Ascending aorta (tissue), 2 donors: ENCODE measurements around the gene GPC2. TPM values are rescaled to one million over a fixed set of nuclear protein-coding genes. Genes with fewer than 3 reads are reported as not detected.
"Not testable (repeated sequence)": the region's sequence is repeated elsewhere in the genome, so short reads cannot be mapped to it uniquely, and the experiment has no call there.

ENCODE experiments used
- DNase-seq, 2 donors: peaks; one replicate each; pipeline ENCODE4 v3.0.0-alpha.2; 2019; ENCODE audit warnings: low spot score in 2 of 2
- H3K27ac ChIP-seq, 2 donors: fragments of 200-600 bp; sonication (generic); one replicate each; pipeline ENCODE4 v1.5.1; 2016 to 2017; ENCODE audit warnings: mild to moderate bottlenecking in 1 of 2
- H3K27me3 ChIP-seq: fragments of 200-600 bp; sonication (generic); one replicate; pipeline ENCODE4 v1.5.1; 2017
- H3K36me3 ChIP-seq, 2 donors: fragments of 200-600 bp; sonication (generic); one replicate each; pipeline ENCODE4 v1.5.1; 2016
- H3K4me1 ChIP-seq, 2 donors: fragments of 200-600 bp; sonication (generic); one replicate each; pipeline ENCODE4 v1.5.1; 2016 to 2017; ENCODE audit warnings: mild to moderate bottlenecking in 1 of 2
- H3K4me3 ChIP-seq, 2 donors: fragments of 200-600 bp; sonication (generic); one replicate each; pipeline ENCODE4 v1.5.1; 2016 to 2017; ENCODE audit warnings: mild to moderate bottlenecking in 1 of 2
- H3K9me3 ChIP-seq, 2 donors: fragments of 200-600 bp; sonication (generic); one replicate each; pipeline ENCODE4 v1.5.1; 2016
- CTCF ChIP-seq, 3 experiments: fragments of 200-600 bp in 2 of 3; fragments of 450-650 bp in 1 of 3; sonication (generic) in 2 of 3; IDR thresholded peaks; one replicate each; pipeline ENCODE4 v1.5.1; 2016 to 2019; ENCODE audit warnings: antibody characterized with exemption in 3 of 3, mild to moderate bottlenecking in 1 of 3, moderate library complexity in 1 of 3
- intact Hi-C: fragments of 100-400 bp; cut with DNase I; formaldehyde crosslinking; loops from one replicate; pipeline ENCODE4 v1.15.1; 2023
- total RNA-seq: library from RNA; depleted of rRNA; stranded (reverse); fragments of >200 nt; gene quantifications from one replicate; pipeline ENCODE4 v1.1.0, GENCODE V29; 2016

GPC2 gene
- total RNA-seq, 1 donor from 2014 or later, result not detected

GRCh38 chr7:100209493-100209892 lies 32.3 kb upstream of the GPC2 start:
- Histone ChIP-seq H3K27me3 (no peaks in the 10 kb centered on the region), H3K4me1 (no peaks in the 10 kb centered on the region), H3K27ac (no peak overlapping the region), H3K36me3 (no peaks in the 10 kb centered on the region), H3K4me3 (no peak overlapping the region), H3K9me3 (no peaks in the 10 kb centered on the region)
- intact Hi-C loops, result no loop called here
- no peak for TF ChIP-seq CTCF (IDR thresholded peaks at IDR 0.05)
- no peak for DNase-seq

GRCh38 chr7:100208911-100209408 lies 31.8 kb upstream of the GPC2 start:
- no peaks in the 10 kb centered on the region for H3K9me3 ChIP-seq
- H3K27ac ChIP-seq, result no peak overlapping the region
- no peaks in the 10 kb centered on the region for H3K4me1 ChIP-seq
- DNase-seq, result no peak
- TF ChIP-seq CTCF (IDR thresholded peaks at IDR 0.05), result no peak
- intact Hi-C loops, result no loop called here
- H3K36me3 ChIP-seq, result no peaks in the 10 kb centered on the region
- no peaks in the 10 kb centered on the region for H3K27me3 ChIP-seq
- H3K4me3 ChIP-seq, result no peak overlapping the region

- Histone ChIP-seq H3K27ac (no peak overlapping the region), H3K9me3 (no peaks in the 10 kb centered on the region), H3K4me3 (no peak overlapping the region), H3K27me3 (no peaks in the 10 kb centered on the region), H3K36me3 (no peaks in the 10 kb centered on the region), H3K4me1 (no peaks in the 10 kb centered on the region)
- DNase-seq, result no peak
- intact Hi-C loops, result no loop called here
- no peak for TF ChIP-seq CTCF (IDR thresholded peaks at IDR 0.05)
Measured at GRCh38 chr7:100204454-100204853, 27.3 kb upstream of the GPC2 start.

GRCh38 chr7:100200693-100201092 lies 23.5 kb upstream of the GPC2 start:
- TF ChIP-seq CTCF (IDR thresholded peaks at IDR 0.05), result no peak

GRCh38 chr7:100198266-100198665 lies 21.1 kb upstream of the GPC2 start:
- no peak for TF ChIP-seq CTCF (IDR thresholded peaks at IDR 0.05)
- no peak for DNase-seq
- intact Hi-C loops, result no loop called here
- Histone ChIP-seq H3K4me1 (no peaks in the 10 kb centered on the region), H3K27me3 (no peaks in the 10 kb centered on the region), H3K27ac (no peak overlapping the region), H3K36me3 (no peaks in the 10 kb centered on the region), H3K4me3 (no peak overlapping the region), H3K9me3 (no peaks in the 10 kb centered on the region)

More at GRCh38 chr7:100200693-100201092, 23.5 kb upstream of the GPC2 start:
- Histone ChIP-seq H3K27ac (no peak overlapping the region), H3K4me1 (no peaks in the 10 kb centered on the region), H3K4me3 (no peak overlapping the region), H3K27me3 (no peaks in the 10 kb centered on the region), H3K9me3 (no peaks in the 10 kb centered on the region), H3K36me3 (no peaks in the 10 kb centered on the region)
- no peak for DNase-seq
- intact Hi-C loops, result no loop called here

GRCh38 chr7:100195901-100196322 lies 18.7 kb upstream of the GPC2 start:
- H3K9me3 ChIP-seq, H3K27ac ChIP-seq, intact Hi-C loops, H3K27me3 ChIP-seq, H3K4me3 ChIP-seq, H3K36me3 ChIP-seq, DNase-seq, H3K4me1 ChIP-seq: not testable (repeated sequence)
